ENCODE measurements around the gene SV2C.

- TF ChIP-seq CTCF (IDR thresholded peaks at IDR 0.05) = no peak
- no peak for TF ChIP-seq EZH2 (IDR thresholded peaks at IDR 0.05; ENCODE audit: borderline replicate concordance, insufficient read depth, low read depth, low read length, poor library complexity, severe bottlenecking)
These were observed 86.1 kb downstream of the SV2C start for GRCh38 chr5:76169146-76169905.
